Prostate gland (tissue), 2 donors: ENCODE data around the gene CFHR1. TPM values are rescaled to one million over a fixed set of nuclear protein-coding genes. Genes with fewer than 3 reads are reported as not detected.
"Not testable (repeated sequence)": the region's sequence is repeated elsewhere in the genome, so short reads cannot be mapped to it uniquely, and the experiment has no call there.

Experiments used
- DNase-seq: peaks from one replicate; pipeline ENCODE4 v3.0.0-alpha.2; 2019; ENCODE audit warnings: low spot score
- H3K27ac ChIP-seq, 2 donors: fragments of 200-600 bp; sonication (generic); 2 replicates each; pipeline ENCODE4 v1.5.1; 2017 to 2019
- H3K27me3 ChIP-seq: fragments of 200-600 bp; sonication (generic); replicated peaks from 2 replicates; pipeline ENCODE4 v1.5.1; 2019; ENCODE audit not compliant: insufficient read depth
- H3K36me3 ChIP-seq, 2 donors: fragments of 200-600 bp; sonication (generic); 1 replicate in 1 of 2; 2 replicates in 1 of 2; pipeline versions ENCODE4 v1.5.1 to v1.8.1; 2017 to 2019
- H3K4me1 ChIP-seq: fragments of 200-600 bp; sonication (generic); replicated peaks from 2 replicates; pipeline ENCODE4 v1.5.1; 2019
- H3K4me3 ChIP-seq, 2 donors: fragments of 200-600 bp; sonication (generic); 2 replicates each; pipeline ENCODE4 v1.5.1; 2017 to 2019
- H3K9me3 ChIP-seq: fragments of 200-600 bp; sonication (generic); 2 replicates; pipeline ENCODE4 v1.5.1; 2017
- CTCF ChIP-seq, 4 experiments: fragments of 200-600 bp in 2 of 4; fragments of 450-650 bp in 2 of 4; sonication (generic) in 2 of 4; IDR thresholded peaks; 1 replicate in 3 of 4; 2 replicates in 1 of 4; pipeline ENCODE4 v1.5.1; 2016 to 2019; ENCODE audit warnings: antibody characterized with exemption in 4 of 4, mild to moderate bottlenecking in 2 of 4, moderate library complexity in 2 of 4
- POLR2A ChIP-seq: fragments of 450-650 bp; IDR thresholded peaks from one replicate; pipeline ENCODE4 v1.6.1; 2016; ENCODE audit warnings: antibody characterized with exemption, mild to moderate bottlenecking
- POLR2AphosphoS5 ChIP-seq: sonication (generic); formaldehyde crosslinking; IDR thresholded peaks from one replicate; pipeline ENCODE4 v1.6.1; 2017; ENCODE audit warnings: antibody characterized with exemption
- WGBS: methylation state at CpG from one replicate; pipeline ENCODE4 v1.1.5; 2018; 5-methylcytosine and 5-hydroxymethylcytosine counted together
- intact Hi-C: fragments of 100-400 bp; cut with DNase I; formaldehyde crosslinking; loops from one replicate; pipeline ENCODE4 v1.14.2; 2022
- total RNA-seq, 2 donors: library from RNA; depleted of rRNA; stranded (reverse); fragments of >200 nt; gene quantifications; one replicate each; pipeline ENCODE4 v1.1.0, GENCODE V29; 2016

The CFHR1 gene
- not detected for total RNA-seq

GRCh38 chr1:196819531-196819930 lies at the start of gene CFHR1:
TSS of gene CFHR1 (plus strand) at chr1:196819731. CDS start at chr1:196819845, 114 bp downstream.
- WGBS: no CpG with 5 or more reads among the region's 1 CpG
- intact Hi-C loops, H3K4me3 ChIP-seq, H3K36me3 ChIP-seq, H3K4me1 ChIP-seq, DNase-seq, H3K9me3 ChIP-seq, H3K27ac ChIP-seq, H3K27me3 ChIP-seq: not testable (repeated sequence)

DNA sequence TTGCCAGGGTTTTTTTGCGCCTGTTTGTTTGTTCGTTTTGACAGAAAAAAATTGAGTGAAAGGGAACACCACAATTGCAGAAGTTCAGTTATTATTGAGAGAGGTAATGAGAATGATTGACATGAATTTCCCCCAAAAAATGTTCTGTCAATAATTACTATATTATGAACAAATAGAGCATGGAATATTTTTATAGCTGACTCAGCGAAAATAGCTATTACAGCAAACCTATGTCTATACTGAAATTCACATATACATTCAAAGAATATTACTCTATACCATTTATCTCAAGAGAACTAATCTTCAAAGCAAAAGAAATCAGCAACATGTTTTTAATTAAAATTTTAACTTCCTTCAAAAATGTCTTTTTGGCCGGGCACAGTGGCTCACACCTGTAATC lies 49.7 kb upstream of the CFHR1 start:
- H3K27ac ChIP-seq, H3K36me3 ChIP-seq, DNase-seq, H3K9me3 ChIP-seq, H3K4me1 ChIP-seq, H3K4me3 ChIP-seq, intact Hi-C loops, H3K27me3 ChIP-seq: not testable (repeated sequence)
- 92% methylated on average over 4 of the region's 4 CpGs for WGBS

- Histone ChIP-seq H3K36me3 (no peaks in the 10 kb centered on the region), H3K4me3 (no peak overlapping the region), H3K9me3 (no peaks in the 10 kb centered on the region), H3K27ac (no peak overlapping the region), H3K4me1 (no peaks in the 10 kb centered on the region), H3K27me3 (no peaks in the 10 kb centered on the region)
- DNase-seq: no peak
- no peak for TF ChIP-seq POLR2A
- TF ChIP-seq CTCF (IDR thresholded peaks at IDR 0.05): no peak
- WGBS: 77% methylated on average over 1 of the region's 1 CpG
- intact Hi-C loops: no loop called here
Observed at GRCh38 chr1:196773713-196774112, 45.8 kb upstream of the CFHR1 start.

DNA sequence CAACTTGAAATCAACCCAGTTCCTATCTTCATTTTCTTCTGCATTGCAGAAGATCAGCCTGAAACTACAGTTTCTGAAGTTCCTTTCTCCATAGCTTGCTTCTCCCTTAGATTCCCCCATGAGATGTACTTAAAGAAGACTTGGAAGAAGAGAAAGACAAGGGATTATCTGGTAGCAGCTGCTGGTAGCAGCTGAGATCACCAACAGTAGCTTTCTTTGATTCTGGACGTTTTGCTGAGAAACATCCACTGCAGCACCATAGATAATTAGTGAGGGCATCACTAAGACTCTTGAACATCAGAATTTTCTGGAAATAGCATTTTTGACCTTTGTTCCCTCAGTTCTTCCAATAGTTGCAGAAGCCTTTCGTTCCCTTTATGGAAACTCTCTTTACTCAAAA lies 45.4 kb upstream of the CFHR1 start:
- intact Hi-C loops: no loop called here
- H3K36me3 ChIP-seq: no peaks in the 10 kb centered on the region
- no peak overlapping the region for H3K4me3 ChIP-seq
- DNase-seq: no peak
- WGBS: 65% methylated on average over 2 of the region's 2 CpGs
- H3K27ac ChIP-seq: no peak overlapping the region
- H3K4me1 ChIP-seq: no peaks in the 10 kb centered on the region
- TF ChIP-seq CTCF (IDR thresholded peaks at IDR 0.05): no peak
- no peak for TF ChIP-seq POLR2A
- no peak for TF ChIP-seq POLR2AphosphoS5
- no peaks in the 10 kb centered on the region for H3K9me3 ChIP-seq
- H3K27me3 ChIP-seq: no peaks in the 10 kb centered on the region

- Histone ChIP-seq H3K4me1 (no peaks in the 10 kb centered on the region), H3K4me3 (no peak within 1 kb of the TSS), H3K27ac (no peak within 1 kb of the TSS), H3K27me3 (no peaks in the 10 kb centered on the region), H3K9me3 (no peaks in the 10 kb centered on the region), H3K36me3 (no peaks in the 10 kb centered on the region)
- TF ChIP-seq CTCF (IDR thresholded peaks at IDR 0.05): no peak
- no peak for TF ChIP-seq POLR2A
- TF ChIP-seq POLR2AphosphoS5: no peak
- no peak for DNase-seq
- intact Hi-C loops: no loop called here
Observed at GRCh38 chr1:196774603-196775002, 44.9 kb upstream of the CFHR1 start, which contains the start of gene CFHR3. TSS of gene CFHR3 (plus strand) at chr1:196774840. CDS start at chr1:196774887, 47 bp downstream.

DNA sequence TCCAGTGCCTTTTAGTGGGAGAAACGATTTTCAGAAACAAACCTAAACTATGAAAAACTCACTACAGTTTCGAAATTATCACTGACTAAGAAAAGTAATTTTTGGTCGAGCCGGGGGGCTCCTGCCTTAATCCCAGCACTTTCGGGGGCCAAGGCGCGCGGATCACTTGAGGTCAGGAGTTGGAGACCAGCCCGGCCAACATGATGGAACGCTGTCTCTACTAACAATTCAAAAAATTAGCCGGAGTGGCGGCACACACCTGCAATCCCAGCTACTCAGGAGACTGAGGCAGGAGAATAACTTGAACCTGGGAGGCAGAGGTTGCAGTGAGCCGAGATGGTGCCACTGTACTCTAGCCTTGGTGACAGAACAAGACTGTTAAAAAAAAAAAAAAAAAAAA lies 41.9 kb upstream of the CFHR1 start:
- H3K27ac ChIP-seq: no peak overlapping the region
- no peaks in the 10 kb centered on the region for H3K4me1 ChIP-seq
- WGBS: 82% methylated on average over 11 of the region's 13 CpGs
- intact Hi-C loops: no loop called here
- no peak for TF ChIP-seq POLR2AphosphoS5
- no peak for TF ChIP-seq CTCF (IDR thresholded peaks at IDR 0.05)
- TF ChIP-seq POLR2A: no peak
- no peak overlapping the region for H3K4me3 ChIP-seq
- no peaks in the 10 kb centered on the region for H3K9me3 ChIP-seq
- H3K27me3 ChIP-seq: no peaks in the 10 kb centered on the region
- H3K36me3 ChIP-seq: no peaks in the 10 kb centered on the region
- no peak for DNase-seq
